Stimulated activated CD8-positive, alpha-beta memory T cell treated with anti-CD3 and anti-CD28 coated beads, Interleukin-15, amount 100 ng/mL, for 24 hours (primary cell): Measurements from ENCODE around the gene SERTM1.

Experiments
- DNase-seq: peaks from one replicate; pipeline ENCODE4 v3.0.0-alpha.2; 2020; ENCODE audit warnings: low read depth

SERTM1 gene

DNA sequence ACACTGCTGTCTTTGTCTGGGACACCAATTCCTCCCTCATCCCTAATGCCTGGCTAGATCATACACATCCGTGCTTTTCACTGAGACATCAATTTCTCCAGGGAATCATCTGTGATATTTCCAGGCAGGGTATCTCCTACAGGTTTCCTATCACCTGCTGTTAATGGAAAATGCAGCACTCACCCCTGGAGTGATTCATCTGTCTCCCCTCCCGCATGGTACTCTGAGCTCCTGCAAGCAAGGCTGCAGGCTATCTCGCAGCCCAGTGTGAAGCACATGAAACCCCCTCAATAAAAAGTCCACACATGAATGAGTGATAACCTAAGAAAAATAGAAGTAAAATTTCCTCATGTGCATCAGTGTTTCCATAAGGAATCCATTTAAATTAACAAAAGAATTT lies 38.5 kb downstream of the SERTM1 start:
- DNase-seq, result no peak

GRCh38 chr13:36712770-36713169 lies 39.0 kb downstream of the SERTM1 start:
- no peak for DNase-seq

DNA sequence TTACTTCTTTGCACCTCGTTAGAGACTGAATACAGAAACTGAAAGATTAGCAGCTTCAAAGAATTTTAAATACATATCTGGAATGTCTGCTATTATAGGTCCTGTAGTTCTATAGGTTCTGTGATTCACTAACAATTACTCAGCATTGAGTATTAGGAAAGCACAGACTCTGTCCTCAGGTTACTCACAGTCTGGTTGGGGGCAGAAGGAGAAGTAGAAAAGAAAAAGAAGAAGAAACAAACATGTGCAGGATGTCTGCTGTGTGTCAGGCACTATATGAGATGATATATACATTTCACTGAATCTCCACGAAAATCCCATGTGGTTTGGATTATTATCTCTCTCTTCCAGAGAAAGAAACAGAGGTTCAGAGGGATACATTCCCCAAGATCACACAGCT lies 40.1 kb downstream of the SERTM1 start:
- no peak for DNase-seq

DNA sequence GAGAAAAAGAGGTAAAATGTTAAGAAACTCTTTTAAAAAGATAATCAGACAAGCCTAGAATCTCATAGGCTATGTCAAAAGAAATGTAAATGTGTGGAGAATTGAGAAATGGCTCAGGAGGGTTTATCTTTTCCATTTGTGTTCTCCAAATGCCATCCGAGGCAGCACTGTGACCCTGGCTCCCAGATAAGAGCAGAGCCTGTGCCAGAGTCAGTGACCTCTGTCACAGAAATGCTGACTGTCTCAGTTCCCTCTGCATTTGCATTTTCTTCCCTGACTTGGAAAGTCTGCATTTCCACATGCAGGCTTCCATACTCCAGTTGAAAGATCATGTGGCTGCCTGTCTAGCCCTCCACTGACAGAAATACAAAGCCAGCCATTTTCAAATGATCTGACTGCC lies 42.0 kb downstream of the SERTM1 start:
- no peak for DNase-seq

- DNase-seq, result no peak
These were observed 43.2 kb downstream of the SERTM1 start for GRCh38 chr13:36717017-36717416.

DNA sequence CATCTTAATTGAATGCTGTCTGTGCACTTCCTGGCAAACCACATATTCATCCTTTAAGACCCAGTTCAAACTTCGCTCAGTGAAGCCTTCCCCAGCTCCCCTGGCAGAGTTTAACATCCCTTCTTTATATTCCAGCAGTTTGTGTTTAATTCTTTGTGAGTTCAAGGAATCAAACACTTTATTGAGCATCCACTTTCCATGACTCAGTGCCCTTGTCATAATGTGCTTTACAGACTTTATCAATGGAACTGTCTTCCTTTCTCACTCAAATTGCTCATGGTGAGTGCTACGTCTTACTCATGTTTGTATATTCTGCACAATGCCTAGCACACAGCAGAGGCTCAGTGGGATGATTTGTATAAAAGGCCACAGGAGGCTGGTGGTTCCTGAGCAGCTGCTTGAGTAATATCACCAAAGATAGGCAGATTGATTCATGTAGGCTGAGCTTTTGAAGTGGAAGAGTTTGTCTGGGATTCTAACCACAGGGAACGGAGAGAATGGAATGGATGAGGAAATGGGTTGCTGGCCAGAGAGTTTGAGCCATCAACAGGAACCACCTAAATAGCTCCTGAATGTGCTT lies 44.2 kb downstream of the SERTM1 start:
- no peak for DNase-seq

DNA sequence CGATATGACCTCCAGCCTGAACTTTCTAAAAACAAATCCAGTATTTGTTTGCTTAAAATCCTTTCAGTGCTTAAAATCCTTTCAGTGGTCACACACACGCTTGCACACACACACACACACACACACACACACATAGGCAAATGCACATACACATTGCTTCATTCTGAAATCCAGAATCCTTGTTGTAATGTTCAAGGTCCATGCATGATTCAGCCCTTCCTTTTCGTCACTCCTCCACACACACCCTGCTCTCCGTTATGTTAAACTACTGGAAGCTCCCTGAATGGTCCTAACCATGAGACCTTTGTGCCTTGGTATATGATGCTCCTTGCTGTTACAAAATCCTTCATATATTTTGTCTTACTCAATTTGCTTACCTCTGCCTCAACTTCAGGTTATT lies 44.9 kb downstream of the SERTM1 start:
- DNase-seq, result no peak

DNA sequence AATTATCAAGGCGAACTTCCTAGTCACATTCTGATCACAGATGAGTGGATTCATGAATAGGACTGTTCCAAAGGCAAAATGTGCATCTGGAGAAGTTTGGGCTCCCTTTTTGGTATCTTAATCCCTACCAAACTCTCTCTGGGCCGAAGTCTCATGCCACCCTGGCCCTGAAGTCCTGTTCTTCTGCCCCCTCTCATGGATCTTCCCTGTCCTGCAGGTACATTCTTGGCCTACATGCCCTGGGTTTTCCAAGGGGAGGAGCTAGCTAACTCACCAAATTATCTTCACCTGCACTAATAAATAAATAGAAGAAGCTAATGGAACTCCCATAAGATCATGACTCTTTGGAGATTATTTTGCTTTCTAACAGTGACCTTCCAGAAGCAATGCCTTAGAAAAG lies 50.3 kb downstream of the SERTM1 start:
- no peak for DNase-seq

- DNase-seq, result no peak
These were observed 52.1 kb downstream of the SERTM1 start for GRCh38 chr13:36725936-36726335.

GRCh38 chr13:36728006-36728405 lies 54.2 kb downstream of the SERTM1 start:
- DNase-seq, result no peak

DNA sequence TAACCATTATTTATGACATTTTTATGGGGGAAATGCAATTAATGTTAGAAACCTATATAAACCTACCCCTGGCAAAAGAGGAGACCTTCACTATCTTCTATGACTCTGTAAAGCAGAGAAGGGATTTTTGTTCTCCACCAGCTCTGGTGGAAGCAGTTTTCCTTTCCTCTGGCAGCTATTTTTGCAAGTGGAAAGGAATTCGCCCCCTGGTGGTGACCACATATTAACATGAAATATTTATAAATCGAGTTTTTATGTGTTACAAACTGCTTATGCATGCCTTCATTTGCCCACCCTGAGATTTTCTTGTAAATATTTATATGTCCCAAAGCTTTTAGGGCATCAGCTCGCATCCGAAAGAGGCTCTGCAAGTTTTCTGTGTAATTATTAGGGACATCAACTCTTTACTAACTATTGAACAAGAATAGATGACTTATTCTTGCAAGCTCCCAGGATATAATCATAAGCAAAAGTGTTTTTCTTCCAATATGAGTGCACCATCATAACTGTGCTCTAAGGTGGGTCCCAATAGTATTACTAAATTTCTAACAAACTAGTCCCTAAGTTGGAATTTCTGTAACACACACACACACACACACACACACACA lies 62.4 kb downstream of the SERTM1 start:
- no peak for DNase-seq

DNA sequence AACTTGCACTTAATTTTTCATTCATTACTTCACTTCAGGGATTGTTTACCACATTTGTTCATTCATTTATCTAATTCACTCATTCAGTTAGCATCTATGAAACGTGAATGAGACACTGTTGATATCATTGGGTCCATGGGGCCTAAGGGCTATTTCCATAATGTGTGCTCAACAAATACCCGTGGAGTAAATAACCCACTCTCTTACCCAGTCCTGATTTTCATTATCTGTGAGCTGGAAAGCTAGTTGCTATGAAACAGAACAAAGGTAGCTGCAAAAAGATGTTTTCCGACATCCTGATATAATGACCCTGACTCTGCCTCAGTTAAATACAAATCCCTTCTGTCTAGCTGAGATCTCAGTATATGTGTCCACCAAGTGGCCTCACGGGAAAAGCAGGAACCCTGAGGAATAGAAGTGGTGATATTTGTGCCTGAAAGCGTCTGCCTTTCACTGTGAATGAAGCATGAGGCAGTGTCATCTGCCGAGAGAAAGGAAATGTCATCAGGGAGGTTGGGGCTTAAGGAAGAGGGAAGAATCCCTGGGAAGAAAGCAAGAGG lies 63.8 kb downstream of the SERTM1 start:
- DNase-seq, result no peak

DNA sequence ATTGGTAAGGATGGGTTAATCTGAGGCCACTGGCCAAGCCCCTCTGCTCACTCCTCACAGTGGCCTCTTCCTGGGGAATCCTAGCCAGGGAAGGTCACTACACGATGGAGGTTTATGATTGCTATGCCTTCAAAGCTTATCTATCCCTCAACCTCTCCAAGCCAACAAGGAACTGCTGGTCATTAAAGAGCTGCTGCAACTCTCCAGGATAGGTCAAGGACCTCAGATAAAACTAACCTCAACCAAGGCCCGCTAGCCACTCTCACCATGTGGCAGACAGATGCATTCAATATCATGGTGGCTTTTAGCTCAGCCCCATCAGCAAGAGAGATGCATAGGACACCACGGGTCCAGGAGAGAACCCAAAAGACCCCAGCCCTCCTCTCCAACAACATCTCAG lies 71.6 kb downstream of the SERTM1 start:
- no peak for DNase-seq

DNA sequence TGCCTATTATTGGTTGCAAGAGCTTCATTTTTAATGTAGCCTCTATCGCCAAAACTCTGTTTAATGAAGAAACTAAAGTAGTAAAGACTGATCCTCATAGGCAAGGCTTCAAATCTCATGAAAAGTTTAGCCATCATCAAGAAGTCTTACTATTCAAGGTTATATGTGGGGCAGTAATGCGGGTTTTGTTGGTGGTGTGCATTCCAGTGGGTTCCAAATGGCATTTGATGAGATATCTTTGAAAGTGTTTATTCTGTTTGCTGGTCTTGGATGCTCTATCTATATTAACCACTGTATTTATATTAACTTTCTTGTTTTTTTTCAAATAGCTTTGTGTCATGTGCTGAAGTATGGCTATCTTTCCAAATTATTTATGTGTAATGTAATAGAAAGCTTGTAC lies 72.2 kb downstream of the SERTM1 start:
- DNase-seq, result no peak
